ENCODE results near the gene PPP1R9A.

The PPP1R9A gene

GRCh38 chr7:95267754-95268153, 360.4 kb downstream of the PPP1R9A start:
- no peaks in the 10 kb centered on the region for H3K27me3 ChIP-seq (replicated peaks)
- in situ Hi-C loops (cut with HindIII; ENCODE audit: low pct_ligation_motif_present, low sequenced_read_pairs) = no loop called here
- H3K4me3 ChIP-seq (ENCODE audit: low read depth, low read length) = no peak overlapping the region
- no peak overlapping the region for H3K27ac ChIP-seq
- H3K36me3 ChIP-seq (replicated peaks) = no peaks in the 10 kb centered on the region
- TF ChIP-seq CTCF (IDR thresholded peaks at IDR 0.05; ENCODE audit: low read depth, low read length, missing control alignments) = no peak
- DNase-seq = no peak

- in situ Hi-C loops (cut with HindIII; ENCODE audit: low pct_ligation_motif_present, low sequenced_read_pairs) = no loop called here
- H3K4me3 ChIP-seq (ENCODE audit: low read depth, low read length) = no peak overlapping the region
- H3K27me3 ChIP-seq (replicated peaks) = no peaks in the 10 kb centered on the region
- no peaks in the 10 kb centered on the region for H3K36me3 ChIP-seq (replicated peaks)
- DNase-seq = no peak
- H3K27ac ChIP-seq = no peak overlapping the region
- no peak for TF ChIP-seq CTCF (IDR thresholded peaks at IDR 0.05; ENCODE audit: low read depth, low read length, missing control alignments)
Measured at GRCh38 chr7:95269640-95270039, 362.2 kb downstream of the PPP1R9A start.

GRCh38 chr7:95276114-95276513, 368.7 kb downstream of the PPP1R9A start:
- Histone ChIP-seq H3K36me3 (replicated peaks) (no peaks in the 10 kb centered on the region), H3K4me3 (ENCODE audit: low read depth, low read length) (no peak overlapping the region), H3K27me3 (replicated peaks) (no peaks in the 10 kb centered on the region), H3K27ac (no peak overlapping the region)
- in situ Hi-C loops (cut with HindIII; ENCODE audit: low pct_ligation_motif_present, low sequenced_read_pairs) = no loop called here
- no peak for DNase-seq
- TF ChIP-seq CTCF (IDR thresholded peaks at IDR 0.05; ENCODE audit: low read depth, low read length, missing control alignments) = no peak

- in situ Hi-C loops (cut with HindIII; ENCODE audit: low pct_ligation_motif_present, low sequenced_read_pairs) = no loop called here
- no peaks in the 10 kb centered on the region for H3K27me3 ChIP-seq (replicated peaks)
- H3K27ac ChIP-seq = no peak overlapping the region
- TF ChIP-seq CTCF (IDR thresholded peaks at IDR 0.05; ENCODE audit: low read depth, low read length, missing control alignments) = no peak
- H3K36me3 ChIP-seq (replicated peaks) = no peaks in the 10 kb centered on the region
- no peak overlapping the region for H3K4me3 ChIP-seq (ENCODE audit: low read depth, low read length)
- DNase-seq = no peak
Measured at GRCh38 chr7:95279417-95279816, 372.0 kb downstream of the PPP1R9A start.

GRCh38 chr7:95286096-95286495, 378.7 kb downstream of the PPP1R9A start:
- H3K27me3 ChIP-seq (replicated peaks) = no peaks in the 10 kb centered on the region
- DNase-seq = no peak
- H3K4me3 ChIP-seq (ENCODE audit: low read depth, low read length) = no peak overlapping the region
- no peak for TF ChIP-seq CTCF (IDR thresholded peaks at IDR 0.05; ENCODE audit: low read depth, low read length, missing control alignments)
- in situ Hi-C loops (cut with HindIII; ENCODE audit: low pct_ligation_motif_present, low sequenced_read_pairs) = no loop called here
- H3K27ac ChIP-seq = no peak overlapping the region
- H3K36me3 ChIP-seq (replicated peaks) = no peaks in the 10 kb centered on the region

GRCh38 chr7:95290166-95290830, 382.9 kb downstream of the PPP1R9A start:
- Histone ChIP-seq H3K27ac (no peak overlapping the region), H3K27me3 (replicated peaks) (no peaks in the 10 kb centered on the region), H3K4me3 (ENCODE audit: low read depth, low read length) (no peak overlapping the region), H3K36me3 (replicated peaks) (no peaks in the 10 kb centered on the region)
- in situ Hi-C loops (cut with HindIII; ENCODE audit: low pct_ligation_motif_present, low sequenced_read_pairs) = no loop called here
- DNase-seq = no peak
- no peak for TF ChIP-seq CTCF (IDR thresholded peaks at IDR 0.05; ENCODE audit: low read depth, low read length, missing control alignments)

Data from brain microvascular endothelial cell (primary cell).